ENCODE data around the gene LPIN1.

- TF ChIP-seq POLR2AphosphoS5 (IDR thresholded peaks at IDR 0.05) = no peak
- no peak for TF ChIP-seq CTCF (IDR thresholded peaks at IDR 0.05 in 8 of 11, conservative IDR thresholded peaks at IDR 0.05 in 3 of 11)
- TF ChIP-seq POLR2A (IDR thresholded peaks at IDR 0.05) = no peak
Measured at GRCh38 chr2:11743366-11743765, 3.1 kb upstream of the LPIN1 start.
